ENCODE results near the gene MUL1.

- no peak for TF ChIP-seq POLR2A (IDR thresholded peaks at IDR 0.05)
- no peak for TF ChIP-seq CTCF (IDR thresholded peaks at IDR 0.05)
Measured at GRCh38 chr1:20497506-20497905, 10.4 kb downstream of the MUL1 start.
